GM21526 (cell line): ENCODE data around the gene SRPK2.
"Not testable (repeated sequence)": the region's sequence is repeated elsewhere in the genome, so short reads cannot be mapped to it uniquely, and the experiment has no call there.

Source experiments
- ATAC-seq: cut with Tn5 transposase; IDR thresholded peaks from one replicate; pipeline ENCODE4 v1.9.1; 2021; ENCODE audit warnings: moderate library complexity; ENCODE audit not compliant: unreplicated experiment, low FRiP score

Gene SRPK2

GRCh38 chr7:105345725-105346124, 43.0 kb downstream of the SRPK2 start:
- ATAC-seq = no peak

- no peak for ATAC-seq
Measured at GRCh38 chr7:105345003-105345402, 43.7 kb downstream of the SRPK2 start.

DNA sequence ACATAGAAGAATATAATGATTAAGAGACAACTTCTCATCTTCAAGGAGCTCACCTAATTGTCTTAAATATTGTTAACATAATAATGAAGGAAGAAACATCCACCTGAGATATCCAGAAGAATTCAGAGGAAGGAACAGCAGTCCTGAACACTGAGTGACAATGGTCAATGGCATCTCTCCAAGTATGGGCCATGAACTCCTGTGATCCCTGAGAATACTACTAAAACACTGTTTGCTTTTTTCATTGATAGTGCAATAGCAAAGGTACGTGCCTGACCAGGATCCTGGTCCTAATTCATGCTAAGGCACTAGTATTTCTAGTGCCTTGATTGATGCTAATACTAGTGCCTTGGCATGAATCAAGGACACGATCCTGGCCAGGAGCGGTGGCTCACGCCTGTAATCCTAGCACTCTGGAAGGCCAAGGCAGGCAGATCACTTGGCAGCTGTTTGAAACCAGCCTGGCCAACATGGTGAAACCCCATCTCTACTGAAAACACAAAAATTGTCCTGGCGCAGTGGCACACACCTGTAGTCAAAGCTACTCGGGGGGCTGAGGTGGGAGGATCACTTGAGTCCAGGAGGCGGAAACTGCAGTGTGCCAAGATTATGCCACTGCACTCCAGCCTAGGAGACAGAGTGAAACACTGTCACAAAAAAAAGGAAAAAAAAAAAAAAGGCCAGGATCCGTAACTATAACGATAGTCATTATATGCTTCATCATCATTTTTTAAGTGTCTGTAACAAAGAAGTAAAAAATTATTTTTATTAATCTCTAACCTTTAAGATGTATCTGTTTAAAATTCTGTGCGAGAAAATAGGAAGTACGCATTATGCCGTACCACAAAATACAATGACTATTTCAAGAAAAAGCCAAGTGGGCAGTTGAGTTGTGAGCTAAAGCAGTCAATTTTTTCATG, 49.1 kb downstream of the SRPK2 start:
- no peak for ATAC-seq

DNA sequence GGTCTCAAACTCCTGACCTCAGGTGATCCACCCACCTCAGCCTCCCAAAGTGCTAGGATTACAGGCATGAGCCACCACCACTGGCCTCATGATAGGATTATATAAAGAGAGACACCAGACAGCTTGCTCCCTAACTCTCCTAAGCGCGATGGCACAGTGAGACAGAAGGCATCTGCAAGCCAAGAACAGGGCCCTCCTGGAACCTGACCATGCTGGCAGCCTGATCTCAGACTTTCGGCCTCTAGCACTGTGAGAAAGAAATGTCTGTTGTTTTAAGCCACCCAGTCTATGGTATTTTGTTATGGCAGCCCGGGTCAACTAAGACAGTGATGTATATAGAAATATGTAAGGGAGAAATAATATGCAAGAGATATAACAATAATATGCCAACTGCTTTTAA, 51.2 kb downstream of the SRPK2 start:
- ATAC-seq = no peak

- ATAC-seq = no peak
Measured at GRCh38 chr7:105336009-105336408, 52.7 kb downstream of the SRPK2 start.

- ATAC-seq = not testable (repeated sequence)
Measured at GRCh38 chr7:105332661-105333060, 56.1 kb downstream of the SRPK2 start.

DNA sequence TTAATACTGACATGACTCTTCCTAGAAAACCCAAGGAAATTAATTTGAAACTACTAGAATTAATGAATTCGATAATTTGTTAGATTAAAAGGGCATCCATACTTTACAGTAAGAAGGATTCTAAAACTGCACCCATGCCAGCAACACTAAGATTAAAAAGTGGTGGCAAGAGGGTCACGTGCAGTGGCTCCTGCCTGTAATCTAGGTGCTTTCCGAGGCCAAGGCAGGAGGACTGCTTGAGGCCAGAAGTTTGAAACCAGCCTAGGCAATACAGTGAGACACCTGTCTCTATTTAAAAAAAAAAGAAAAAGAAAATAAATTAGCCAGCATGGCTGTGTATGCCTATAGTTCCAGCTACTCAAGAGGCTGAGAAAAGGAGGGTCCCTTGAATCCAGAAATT, 58.2 kb downstream of the SRPK2 start:
- no peak for ATAC-seq

- ATAC-seq = no peak
Measured at GRCh38 chr7:105327201-105327600, 61.5 kb downstream of the SRPK2 start.

GRCh38 chr7:105325216-105325904, 63.4 kb downstream of the SRPK2 start:
- ATAC-seq = peak; percentile 70

GRCh38 chr7:105324606-105325005, 64.1 kb downstream of the SRPK2 start:
- not testable (repeated sequence) for ATAC-seq

GRCh38 chr7:105323366-105323765, 65.4 kb downstream of the SRPK2 start:
- ATAC-seq = no peak

GRCh38 chr7:105322655-105323277, 66.0 kb downstream of the SRPK2 start:
- no peak for ATAC-seq

GRCh38 chr7:105321754-105322455, 66.8 kb downstream of the SRPK2 start:
- no peak for ATAC-seq

- ATAC-seq = no peak
Measured at GRCh38 chr7:105320896-105321295, 67.8 kb downstream of the SRPK2 start.

GRCh38 chr7:105319578-105319977, 69.1 kb downstream of the SRPK2 start:
- ATAC-seq = no peak

DNA sequence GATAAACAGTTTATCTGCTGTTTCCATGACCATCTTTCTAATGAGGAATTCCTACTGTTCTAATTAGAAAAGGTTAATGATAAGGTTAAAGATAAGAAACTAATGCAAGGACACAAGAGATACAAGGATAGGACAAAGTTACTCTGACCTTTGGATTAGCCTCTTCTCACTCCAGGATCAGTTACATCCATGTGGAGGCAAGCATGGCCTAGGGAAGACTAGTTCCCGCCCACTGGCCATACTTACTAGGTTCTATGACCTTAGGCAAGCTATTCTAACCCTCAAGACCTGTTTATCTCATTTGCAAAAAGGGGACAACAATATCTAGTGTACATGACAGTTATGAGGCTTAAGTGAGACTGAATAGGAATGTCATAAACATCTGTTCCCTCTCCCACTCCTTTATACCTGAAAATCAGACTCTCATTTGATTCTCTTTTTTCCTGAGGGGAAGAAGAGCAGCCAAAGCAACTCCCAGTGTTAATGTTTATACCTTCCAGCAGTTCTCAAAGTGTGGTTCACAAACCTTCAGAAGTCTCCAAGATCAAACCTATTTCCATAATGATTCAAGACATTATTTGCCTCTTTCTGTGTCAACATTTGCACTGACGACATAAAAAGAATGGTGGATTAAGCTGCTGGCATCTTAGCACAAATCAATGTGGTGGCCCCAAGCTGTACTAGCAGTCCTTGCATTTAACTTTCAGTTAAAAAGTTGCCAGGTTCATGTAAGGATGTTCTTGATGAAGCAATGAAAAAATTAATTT, 72.0 kb downstream of the SRPK2 start:
- ATAC-seq = no peak

DNA sequence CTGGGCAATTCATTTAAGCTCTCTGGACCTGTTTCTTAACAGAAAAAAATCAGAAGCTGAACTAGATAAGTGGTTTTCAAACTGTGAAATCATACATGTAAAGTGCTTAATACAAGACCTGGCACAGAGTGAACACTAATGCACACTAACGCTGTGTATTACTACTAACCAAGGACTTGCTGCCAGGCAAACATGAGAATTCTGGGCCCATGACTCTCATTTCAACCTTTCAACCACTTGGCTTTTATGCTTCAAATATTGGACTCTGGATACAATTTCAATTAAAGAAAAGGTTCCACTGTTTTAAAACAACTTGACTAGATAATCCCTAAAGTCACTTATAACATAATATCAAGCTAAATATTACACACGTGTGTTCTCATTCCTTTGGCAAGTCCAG, 73.4 kb downstream of the SRPK2 start:
- no peak for ATAC-seq

GRCh38 chr7:105309235-105310169, 79.2 kb downstream of the SRPK2 start:
- no peak for ATAC-seq

DNA sequence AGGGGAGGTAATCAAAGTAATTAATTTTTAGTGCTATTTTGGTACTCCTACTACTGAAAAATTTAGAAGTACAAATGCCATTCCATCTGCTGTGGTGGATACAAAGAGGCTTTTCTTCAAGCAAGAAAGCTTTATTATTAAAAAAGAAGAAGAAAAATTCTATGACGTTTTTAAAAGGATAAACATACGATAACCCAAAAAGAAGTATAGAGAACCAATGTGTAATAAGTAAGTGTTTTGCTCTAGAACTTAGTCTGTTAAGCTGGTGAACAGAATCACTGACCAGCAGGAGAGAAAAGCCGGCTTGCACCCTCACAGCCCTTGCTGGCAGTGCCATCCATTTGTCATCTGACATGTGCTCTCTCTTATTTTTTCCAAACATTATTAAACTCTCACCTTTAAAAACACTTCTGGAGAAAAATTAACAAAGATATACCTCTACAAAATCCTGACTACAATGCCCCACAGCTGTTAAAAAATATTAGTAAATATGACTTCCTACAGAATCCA, 81.5 kb downstream of the SRPK2 start:
- ATAC-seq = no peak
